HepG2 (cell line): ENCODE data around the gene C6orf15. TPM values are rescaled to one million over a fixed set of nuclear protein-coding genes. Genes with fewer than 3 reads are reported as not detected.

ENCODE experiments used
- CEBPG ChIP-seq: IDR thresholded peaks from 2 replicates; pipeline ENCODE4 v1.6.1; 2016
- CENPBD1 ChIP-seq: sonication (generic); formaldehyde crosslinking; IDR thresholded peaks from 2 replicates; pipeline ENCODE4 v1.8.0; 2022; ENCODE audit warnings: missing genetic modification reagents, low read depth, mild to moderate bottlenecking, borderline replicate concordance
- CREBL2 ChIP-seq: sonication (generic); formaldehyde crosslinking; IDR thresholded peaks from 2 replicates; pipeline ENCODE4 v1.8.1; 2023; ENCODE audit warnings: missing genetic modification reagents, mild to moderate bottlenecking, borderline replicate concordance
- MEIS1 ChIP-seq: sonication (generic); formaldehyde crosslinking; IDR thresholded peaks from 2 replicates; pipeline ENCODE4 v1.9.0; 2021; ENCODE audit warnings: mild to moderate bottlenecking, missing genetic modification reagents, moderate library complexity, borderline replicate concordance
- MEIS2 ChIP-seq: sonication (generic); formaldehyde crosslinking; IDR thresholded peaks from 2 replicates; pipeline ENCODE4 v1.9.0; 2021; ENCODE audit warnings: mild to moderate bottlenecking, missing genetic modification reagents
- MLXIP ChIP-seq: sonication (generic); formaldehyde crosslinking; IDR thresholded peaks from 2 replicates; pipeline ENCODE4 v1.9.0; 2021; ENCODE audit warnings: missing genetic modification reagents, borderline replicate concordance
- MXD1 ChIP-seq: sonication (generic); formaldehyde crosslinking; IDR thresholded peaks from 2 replicates; pipeline ENCODE4 v1.4.0; 2020; ENCODE audit warnings: mild to moderate bottlenecking, missing genetic modification reagents
- NCOA1 ChIP-seq: sonication (generic); formaldehyde crosslinking; IDR thresholded peaks from 2 replicates; pipeline ENCODE4 v1.9.0; 2021; ENCODE audit warnings: missing genetic modification reagents
- NFRKB ChIP-seq: fragments of 450-650 bp; IDR thresholded peaks from 2 replicates; pipeline ENCODE4 v1.6.1; 2017
- NR2F1 ChIP-seq, 2 experiments: fragments of 450-650 bp in 1 of 2; formaldehyde crosslinking in 1 of 2; IDR thresholded peaks; 2 replicates each; pipeline versions ENCODE4 v1.5.0 to v1.6.1; 2016 to 2020; ENCODE audit warnings: mild to moderate bottlenecking in 1 of 2, missing compliant biosample characterization in 1 of 2, missing genetic modification reagents in 1 of 2, moderate library complexity in 1 of 2
- PITX1 ChIP-seq: sonication (generic); formaldehyde crosslinking; IDR thresholded peaks from 2 replicates; pipeline ENCODE4 v1.5.1; 2020; ENCODE audit warnings: mild to moderate bottlenecking, missing genetic modification reagents
- PREB ChIP-seq: sonication (generic); formaldehyde crosslinking; IDR thresholded peaks from 2 replicates; pipeline ENCODE4 v1.4.0; 2020; ENCODE audit warnings: missing genetic modification reagents
- RFX1 ChIP-seq: fragments of 450-650 bp; IDR thresholded peaks from 2 replicates; pipeline ENCODE4 v1.6.1; 2017
- SOX13 ChIP-seq, 3 experiments: fragments of 450-650 bp in 1 of 3; sonication (generic) in 1 of 3; formaldehyde crosslinking in 1 of 3; IDR thresholded peaks in 2 of 3; conservative IDR thresholded peaks in 1 of 3; 2 replicates each; pipeline versions ENCODE4 v1.5.0 to v1.6.1; 2016 to 2020; ENCODE audit warnings: antibody characterized with exemption in 1 of 3, mild to moderate bottlenecking in 1 of 3, missing compliant biosample characterization in 1 of 3, missing genetic modification reagents in 1 of 3, moderate library complexity in 1 of 3
- SP5 ChIP-seq: IDR thresholded peaks from 2 replicates; pipeline ENCODE4 v1.6.1; 2016; ENCODE audit warnings: low read depth, borderline replicate concordance
- U2AF1 ChIP-seq: fragments of 200-400 bp; formaldehyde crosslinking; optimal IDR thresholded peaks from 2 replicates; pipeline ENCODE3; 2017; ENCODE audit warnings: mild to moderate bottlenecking, low read depth, low read length
- ZBTB26 ChIP-seq: IDR thresholded peaks from 2 replicates; pipeline ENCODE4 v1.6.1; 2016; ENCODE audit warnings: missing compliant biosample characterization, missing genetic modification reagents, borderline replicate concordance
- ZMYM3 ChIP-seq: sonication (generic); formaldehyde crosslinking; IDR thresholded peaks from 2 replicates; pipeline ENCODE4 v1.5.1; 2020; ENCODE audit warnings: mild to moderate bottlenecking, missing genetic modification reagents
- ZNF343 ChIP-seq: sonication (generic); formaldehyde crosslinking; IDR thresholded peaks from 2 replicates; pipeline ENCODE4 v1.4.0; 2020; ENCODE audit warnings: mild to moderate bottlenecking, missing genetic modification reagents
- ZNF44 ChIP-seq: sonication (generic); formaldehyde crosslinking; IDR thresholded peaks from 2 replicates; pipeline ENCODE4 v1.5.1; 2020; ENCODE audit warnings: mild to moderate bottlenecking, missing genetic modification reagents
- ZNF576 ChIP-seq: sonication (generic); formaldehyde crosslinking; IDR thresholded peaks from 2 replicates; pipeline ENCODE4 v1.4.0; 2020; ENCODE audit warnings: mild to moderate bottlenecking, missing genetic modification reagents
- ZNF580 ChIP-seq: IDR thresholded peaks from 2 replicates; pipeline ENCODE4 v1.6.1; 2016; ENCODE audit warnings: low read depth, borderline replicate concordance
- ZNF614 ChIP-seq: IDR thresholded peaks from 2 replicates; pipeline ENCODE4 v1.6.1; 2018; ENCODE audit warnings: missing biosample characterization, missing genetic modification reagents, inconsistent platforms, borderline replicate concordance
- polyA plus RNA-seq, 8 experiments: library from polyadenylated mRNA; depleted of rRNA in 3 of 8; stranded (reverse) in 7 of 8; unstranded in 1 of 8; fragments of >200 nt; fragmentation: Illumina TruSeq in 4 of 8; extraction: Trizol in 4 of 8; gene quantifications; 2 replicates each; pipeline versions ENCODE4 v1.2.1 to v1.2.3, GENCODE V29; 2011 to 2016; ENCODE audit warnings: low read depth in 4 of 8, missing spikeins in 1 of 8, mixed read lengths in 1 of 8; ENCODE audit not compliant: insufficient read depth in 1 of 8
- total RNA-seq, 5 experiments: library from RNA; depleted of rRNA; stranded (reverse); fragments of >200 nt; fragmentation: Illumina TruSeq; extraction: Trizol; gene quantifications; 2 replicates each; pipeline ENCODE4 v1.2.3, GENCODE V29; 2016; ENCODE audit warnings: low read depth in 1 of 5

The C6orf15 gene
- total and polyA plus RNA-seq, 2 of the 13 experiments (the other 11 are each of a cell fraction or from before 2014, with no cell fraction given): not detected

- TF ChIP-seq PREB (CRISPR knock-in tag) (no peak), ZNF343 (no peak), ZNF580 (no peak), CEBPG (CRISPR knock-in tag) (no peak), NFRKB (no peak), ZBTB26 (CRISPR knock-in tag) (no peak), NR2F1 (CRISPR knock-in tag; IDR thresholded peaks at IDR 0.05) (peak in 1 of 2 experiments; percentile 41; a peak in 1 of 4 replicates), CREBL2 (no peak), U2AF1 (no peak), ZNF614 (CRISPR knock-in tag) (no peak), MLXIP (CRISPR knock-in tag) (no peak), SOX13 (IDR thresholded peaks at IDR 0.05) (peak; percentile 72), SOX13 (CRISPR knock-in tag; conservative IDR thresholded peaks at IDR 0.05 in 1 of 2, IDR thresholded peaks at IDR 0.05 in 1 of 2) (peak in 1 of 2 experiments; percentile 94; a peak in 2 of 4 replicates), CENPBD1 (CRISPR knock-in tag) (no peak), PITX1 (CRISPR knock-in tag) (no peak), RFX1 (no peak), ZNF44 (CRISPR knock-in tag) (no peak), MEIS1 (CRISPR knock-in tag) (no peak), NCOA1 (CRISPR knock-in tag) (no peak), MEIS2 (CRISPR knock-in tag) (no peak), ZNF576 (CRISPR knock-in tag) (no peak), MXD1 (CRISPR knock-in tag) (no peak), ZMYM3 (CRISPR knock-in tag) (0 out of 2 replicates have a peak, but pooled peaks have one; percentile 21), SP5 (peak; percentile 14; the same call in 1 of the 2 replicates)
Observed at GRCh38 chr6:31092769-31093505, 19.4 kb downstream of the C6orf15 start (continued).
